Smooth muscle cell (in vitro differentiated cells): Measurements from ENCODE around the gene TCERG1. TPM values are rescaled to one million over a fixed set of nuclear protein-coding genes. Genes with fewer than 3 reads are reported as not detected.

Experiments
- DNase-seq: peaks from one replicate; lab custom pipeline; 2025; ENCODE audit not compliant: unreplicated experiment; lab: John Stamatoyannopoulos, UW
- H2AFZ ChIP-seq: fragments of 200-600 bp; sonication (generic); 2 replicates; pipeline ENCODE4 v1.6.0; 2016; ENCODE audit warnings: antibody characterized with exemption, low read depth, mild to moderate bottlenecking
- H3F3A ChIP-seq: fragments of 200-600 bp; sonication (generic); 2 replicates; pipeline ENCODE4 v1.6.0; 2017; ENCODE audit warnings: antibody characterized with exemption, low read depth
- H3K27ac ChIP-seq: fragments of 200-600 bp; sonication (generic); 2 replicates; pipeline ENCODE4 v1.5.1; 2016; ENCODE audit warnings: low read depth, mild to moderate bottlenecking
- H3K27me3 ChIP-seq: fragments of 200-600 bp; sonication (generic); 2 replicates; pipeline ENCODE4 v1.6.1; 2016; ENCODE audit warnings: low read depth, mild to moderate bottlenecking
- H3K36me3 ChIP-seq: fragments of 200-600 bp; sonication (generic); 2 replicates; pipeline ENCODE4 v1.5.1; 2016; ENCODE audit warnings: low read depth
- H3K4me1 ChIP-seq: fragments of 200-600 bp; sonication (generic); 2 replicates; pipeline ENCODE4 v1.5.1; 2016; ENCODE audit warnings: low read depth
- H3K4me2 ChIP-seq: fragments of 200-600 bp; sonication (generic); 2 replicates; pipeline ENCODE4 v1.6.0; 2016; ENCODE audit warnings: mild to moderate bottlenecking
- H3K4me3 ChIP-seq: fragments of 200-600 bp; sonication (generic); 2 replicates; pipeline ENCODE4 v1.5.1; 2016; ENCODE audit warnings: mild to moderate bottlenecking
- H3K79me2 ChIP-seq: fragments of 200-600 bp; sonication (generic); 2 replicates; pipeline ENCODE4 v1.6.0; 2016; ENCODE audit warnings: low read depth, mild to moderate bottlenecking
- H3K9ac ChIP-seq: fragments of 200-600 bp; sonication (generic); 2 replicates; pipeline ENCODE4 v1.6.0; 2016; ENCODE audit warnings: low read depth
- H3K9me3 ChIP-seq: fragments of 200-600 bp; sonication (generic); replicated peaks from 2 replicates; pipeline ENCODE4 v1.5.1; 2016; ENCODE audit warnings: low read depth
- H4K20me1 ChIP-seq: fragments of 200-600 bp; sonication (generic); 2 replicates; pipeline ENCODE4 v1.6.0; 2016; ENCODE audit warnings: low read depth
- CTCF ChIP-seq: fragments of 200-600 bp; sonication (generic); IDR thresholded peaks from 2 replicates; pipeline ENCODE4 v1.5.1; 2017; ENCODE audit warnings: borderline replicate concordance, mild to moderate bottlenecking, antibody characterized with exemption; ENCODE audit not compliant: insufficient read depth, poor library complexity, severe bottlenecking
- WGBS: methylation state at CpG from one replicate; pipeline ENCODE4 v1.1.7; 2016; ENCODE audit warnings: low lambda C conversion rate; 5-methylcytosine and 5-hydroxymethylcytosine counted together
- polyA plus RNA-seq: library from polyadenylated mRNA; unstranded; fragments of >200 nt; fragmentation: Nextera tagmentation; extraction: Ambion mirVana; gene quantifications from 2 replicates; pipeline ENCODE4 v1.2.1, GENCODE V29; 2016
- total RNA-seq: library from RNA; depleted of rRNA; stranded (reverse); fragments of >200 nt; gene quantifications from 2 replicates; pipeline ENCODE4 v1.2.3, GENCODE V29; 2014

Gene TCERG1
- total and polyA plus RNA-seq, 2 experiments from 2014 or later, result 48.8 to 87.5 TPM

DNA sequence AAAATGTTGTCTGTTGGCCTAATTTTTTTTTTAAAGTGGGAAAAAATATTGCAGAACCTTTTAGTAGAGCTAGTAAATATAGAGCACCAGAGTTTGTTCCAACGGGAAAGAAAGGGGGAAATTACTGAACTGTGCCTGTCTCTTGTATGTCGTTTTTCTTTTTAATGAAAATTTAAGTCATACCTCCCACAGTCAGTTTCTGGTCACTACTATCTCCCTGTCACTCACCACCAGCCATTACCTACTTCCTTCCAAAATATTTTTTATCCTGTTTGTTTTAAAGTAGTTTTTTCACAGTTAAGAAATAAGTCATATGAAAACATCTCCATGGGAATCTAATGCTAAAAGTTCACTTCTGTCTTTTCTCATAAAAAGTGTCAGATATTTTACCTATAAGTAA is 47.5 kb downstream of the TCERG1 start:
- no peak overlapping the region for H3K4me3 ChIP-seq
- no peak overlapping the region for H3K27ac ChIP-seq
- peaks cover 4% of the 10 kb centered on the region for H3K79me2 ChIP-seq
- 100% methylated on average over 2 of the region's 2 CpGs for WGBS
- no peak for DNase-seq
- peaks cover 14% of the 10 kb centered on the region for H4K20me1 ChIP-seq
- no peak overlapping the region for H2AFZ ChIP-seq
- no peak overlapping the region for H3K4me2 ChIP-seq
- TF ChIP-seq CTCF, result no peak
- no peaks in the 10 kb centered on the region for H3K9me3 ChIP-seq
- H3K27me3 ChIP-seq, result no peaks in the 10 kb centered on the region
- H3K9ac ChIP-seq, result no peak overlapping the region
- no peaks in the 10 kb centered on the region for H3F3A ChIP-seq
- H3K36me3 ChIP-seq, result peaks cover 5% of the 10 kb centered on the region
- no peaks in the 10 kb centered on the region for H3K4me1 ChIP-seq

DNA sequence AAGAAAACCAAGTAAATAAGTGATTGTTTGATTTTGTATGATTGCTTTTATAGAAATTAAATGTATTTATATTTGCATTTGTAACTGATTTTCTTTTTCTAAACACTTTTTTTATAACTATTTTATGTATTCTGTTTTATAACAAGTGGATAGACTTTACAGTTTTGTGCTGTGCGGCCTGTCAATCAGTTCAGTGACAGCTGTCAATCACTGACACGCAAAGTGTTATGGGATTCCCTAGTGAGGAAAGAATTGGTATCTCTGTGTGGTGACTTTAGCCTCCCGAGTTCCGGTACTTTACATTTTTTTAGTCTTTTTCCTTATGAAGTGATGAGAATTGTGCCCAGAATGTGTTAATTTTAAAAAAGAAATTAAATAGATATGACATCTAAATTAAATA is 52.5 kb downstream of the TCERG1 start:
- TF ChIP-seq CTCF, result no peak
- Histone ChIP-seq H3K79me2 (peaks cover 7% of the 10 kb centered on the region), H2AFZ (no peak overlapping the region), H3K4me2 (no peak overlapping the region), H3F3A (no peaks in the 10 kb centered on the region), H3K4me1 (no peaks in the 10 kb centered on the region), H3K9ac (no peak overlapping the region), H3K36me3 (no peaks in the 10 kb centered on the region), H4K20me1 (peaks cover 21% of the 10 kb centered on the region), H3K27me3 (no peaks in the 10 kb centered on the region), H3K9me3 (no peaks in the 10 kb centered on the region), H3K27ac (no peak overlapping the region), H3K4me3 (no peak overlapping the region)
- DNase-seq, result no peak
- 98% methylated on average over 4 of the region's 4 CpGs for WGBS

DNA sequence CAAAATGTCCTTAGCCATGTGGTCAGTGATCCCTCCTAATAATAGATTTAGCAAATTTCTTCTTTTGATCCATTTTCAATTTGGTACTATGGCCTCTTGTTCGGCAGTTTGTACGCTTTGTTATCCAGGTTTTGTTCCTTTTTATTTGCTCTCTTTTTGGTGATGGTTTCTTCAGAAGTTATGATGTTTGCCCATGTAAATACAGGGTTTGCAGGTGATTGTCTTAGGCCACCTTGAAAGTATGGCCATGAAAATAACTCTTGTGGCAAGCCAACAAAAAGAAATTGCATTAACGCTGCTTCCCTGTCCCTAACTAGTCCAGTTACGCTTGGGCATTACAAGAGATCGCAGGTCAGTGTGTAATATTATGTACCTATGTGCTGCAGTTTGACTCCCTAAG is 60.3 kb downstream of the TCERG1 start:
- Histone ChIP-seq H4K20me1 (no peaks in the 10 kb centered on the region), H3K27ac (no peak overlapping the region), H2AFZ (no peak overlapping the region), H3K27me3 (no peaks in the 10 kb centered on the region), H3K79me2 (peaks cover 3% of the 10 kb centered on the region), H3K4me2 (no peak overlapping the region), H3K4me3 (no peak overlapping the region), H3K36me3 (peaks cover 21% of the 10 kb centered on the region), H3K9ac (no peak overlapping the region), H3K4me1 (no peaks in the 10 kb centered on the region), H3F3A (no peaks in the 10 kb centered on the region), H3K9me3 (no peaks in the 10 kb centered on the region)
- TF ChIP-seq CTCF, result no peak
- WGBS, result 97% methylated on average over 5 of the region's 5 CpGs
- no peak for DNase-seq

GRCh38 chr5:146510559-146511125 is 63.5 kb downstream of the TCERG1 start:
- DNase-seq, result no peak
- no peak overlapping the region for H2AFZ ChIP-seq
- no peaks in the 10 kb centered on the region for H3K4me1 ChIP-seq
- no peak overlapping the region for H3K4me3 ChIP-seq
- no peak overlapping the region for H3K4me2 ChIP-seq
- no peaks in the 10 kb centered on the region for H3K79me2 ChIP-seq
- no peaks in the 10 kb centered on the region for H3K9me3 ChIP-seq
- H3K27me3 ChIP-seq, result no peaks in the 10 kb centered on the region
- H3K36me3 ChIP-seq, result peaks cover 21% of the 10 kb centered on the region
- H3K9ac ChIP-seq, result no peak overlapping the region
- TF ChIP-seq CTCF, result no peak
- H3F3A ChIP-seq, result no peaks in the 10 kb centered on the region
- no peak overlapping the region for H3K27ac ChIP-seq
- no peaks in the 10 kb centered on the region for H4K20me1 ChIP-seq
- 85% methylated on average over 9 of the region's 9 CpGs for WGBS
